Keratinocyte (primary cell): Measurements from ENCODE around the gene GPC5. TPM values are rescaled to one million over a fixed set of nuclear protein-coding genes. Genes with fewer than 3 reads are reported as not detected.

ENCODE experiments used
- DNase-seq: peaks from one replicate; pipeline ENCODE4 v3.0.0-alpha.2; 2011; ENCODE audit warnings: low read depth, missing footprints, low spot score
- FAIRE-seq: peaks from 2 replicates; lab custom pipeline; 2011; peaks lifted over from hg19 to GRCh38; lab: Jason Lieb, UNC
- H2AFZ ChIP-seq: 2 replicates; pipeline ENCODE4 v1.6.0; 2012; ENCODE audit warnings: low read length, control low read depth, inconsistent platforms; ENCODE audit not compliant: control insufficient read depth
- H3K27ac ChIP-seq: 2 replicates; pipeline ENCODE4 v1.5.1; 2011; ENCODE audit warnings: low read length; ENCODE audit not compliant: control insufficient read depth, insufficient read depth
- H3K27me3 ChIP-seq: 3 replicates; pipeline ENCODE4 v1.6.0; 2011; ENCODE audit warnings: low read length; ENCODE audit not compliant: control insufficient read depth, insufficient read depth; ENCODE audit errors: extremely low read depth
- H3K36me3 ChIP-seq, 2 experiments: 2 replicates in 1 of 2; 3 replicates in 1 of 2; pipeline ENCODE4 v1.5.1; 2011; ENCODE audit warnings: low read length in 2 of 2, mild to moderate bottlenecking in 1 of 2; ENCODE audit not compliant: control insufficient read depth in 2 of 2, insufficient read depth in 2 of 2; ENCODE audit errors: extremely low read depth in 1 of 2
- H3K4me1 ChIP-seq: 3 replicates; pipeline ENCODE4 v1.5.1; 2011; ENCODE audit warnings: low read length; ENCODE audit not compliant: control insufficient read depth, insufficient read depth; ENCODE audit errors: extremely low read depth
- H3K4me2 ChIP-seq: 3 replicates; pipeline ENCODE4 v1.6.0; 2011; ENCODE audit warnings: low read depth, low read length; ENCODE audit not compliant: control insufficient read depth, insufficient read depth; ENCODE audit errors: extremely low read depth
- H3K4me3 ChIP-seq, 3 experiments: fragments of 200-600 bp in 1 of 3; sonication (generic) in 1 of 3; 2 replicates in 2 of 3; 3 replicates in 1 of 3; pipeline ENCODE4 v1.5.1; 2011 to 2016; ENCODE audit warnings: low read length in 3 of 3, mild to moderate bottlenecking in 3 of 3, control low read depth in 2 of 3, inconsistent platforms in 1 of 3, low read depth in 1 of 3, mixed read lengths in 1 of 3, mixed run types in 1 of 3, moderate library complexity in 1 of 3; ENCODE audit not compliant: control insufficient read depth in 2 of 3, insufficient read depth in 2 of 3; ENCODE audit errors: extremely low read depth in 1 of 3
- H3K79me2 ChIP-seq: 2 replicates; pipeline ENCODE4 v1.6.0; 2012; ENCODE audit warnings: low read length; ENCODE audit not compliant: control insufficient read depth, insufficient read depth
- H3K9ac ChIP-seq: 3 replicates; pipeline ENCODE4 v1.6.0; 2011; ENCODE audit warnings: low read length; ENCODE audit not compliant: control insufficient read depth, insufficient read depth; ENCODE audit errors: extremely low read depth
- H3K9me1 ChIP-seq: 3 replicates; pipeline ENCODE4 v1.6.0; 2011; ENCODE audit warnings: low read length; ENCODE audit not compliant: control insufficient read depth, insufficient read depth; ENCODE audit errors: extremely low read depth
- H3K9me3 ChIP-seq: 2 replicates; pipeline ENCODE4 v1.5.1; 2012; ENCODE audit warnings: low read depth, low read length; ENCODE audit not compliant: control insufficient read depth
- H4K20me1 ChIP-seq: 3 replicates; pipeline ENCODE4 v1.6.0; 2011; ENCODE audit warnings: low read length; ENCODE audit not compliant: control insufficient read depth, insufficient read depth; ENCODE audit errors: extremely low read depth
- EZH2 ChIP-seq: IDR thresholded peaks from one replicate; pipeline ENCODE4 v1.6.1; 2012; ENCODE audit warnings: inconsistent platforms, mild to moderate bottlenecking, low read length, moderate library complexity
- dilution Hi-C: fragments of 300-500 bp; cut with MboI; formaldehyde crosslinking; loops from one replicate; pipeline ENCODE4 v1.7.0; 2020; ENCODE audit warnings: low sequenced_read_pairs; ENCODE audit not compliant: extremely low pct_ligation_motif_present
- polyA plus RNA-seq, 5 experiments: library from polyadenylated mRNA; depleted of rRNA in 3 of 5; stranded (reverse) in 3 of 5; stranded (forward) in 1 of 5; unstranded in 1 of 5; fragments of >200 nt; gene quantifications; 1 replicate in 1 of 5; 2 replicates in 3 of 5; 3 replicates in 1 of 5; pipeline versions ENCODE4 v1.2.1 to v1.2.3, GENCODE V29; 2011 to 2012; ENCODE audit warnings: missing spikeins in 2 of 5, low read depth in 1 of 5, low replicate concordance in 1 of 5
- TF ChIP-seq, protein P1 (sequence below), 3 experiments: IDR thresholded peaks in 1 of 3; conservative IDR thresholded peaks in 1 of 3; optimal IDR thresholded peaks in 1 of 3; 2 replicates in 2 of 3; 3 replicates in 1 of 3; pipeline versions ENCODE3 to v1.5.1; 2011; ENCODE audit warnings: low read length in 3 of 3, mild to moderate bottlenecking in 3 of 3, moderate library complexity in 2 of 3, control low read depth in 1 of 3, inconsistent platforms in 1 of 3; ENCODE audit not compliant: insufficient read depth in 2 of 3; ENCODE audit errors: extremely low read depth in 1 of 3

Gene GPC5
- polyA plus RNA-seq, 1 donor (not counting 4 experiments of a cell fraction or from before 2014, with no cell fraction given), result 0.10 TPM

GRCh38 chr13:92038905-92039304 lies 640.5 kb downstream of the GPC5 start:
- DNase-seq (no peak), FAIRE-seq (no peak)
- Histone ChIP-seq H4K20me1 (no peaks in the 10 kb centered on the region), H3K9me3 (no peaks in the 10 kb centered on the region), H3K36me3 (no peaks in the 10 kb centered on the region), H3K79me2 (no peaks in the 10 kb centered on the region), H3K9ac (no peak overlapping the region), H3K27ac (no peak overlapping the region), H3K4me1 (no peaks in the 10 kb centered on the region), H3K27me3 (no peaks in the 10 kb centered on the region), H3K4me2 (no peak overlapping the region), H3K9me1 (no peaks in the 10 kb centered on the region), H3K4me3 (no peak overlapping the region), H2AFZ (no peak overlapping the region)
- dilution Hi-C loops, result no loop called here
- TF ChIP-seq EZH2, result no peak
- TF ChIP-seq, protein P1, sequence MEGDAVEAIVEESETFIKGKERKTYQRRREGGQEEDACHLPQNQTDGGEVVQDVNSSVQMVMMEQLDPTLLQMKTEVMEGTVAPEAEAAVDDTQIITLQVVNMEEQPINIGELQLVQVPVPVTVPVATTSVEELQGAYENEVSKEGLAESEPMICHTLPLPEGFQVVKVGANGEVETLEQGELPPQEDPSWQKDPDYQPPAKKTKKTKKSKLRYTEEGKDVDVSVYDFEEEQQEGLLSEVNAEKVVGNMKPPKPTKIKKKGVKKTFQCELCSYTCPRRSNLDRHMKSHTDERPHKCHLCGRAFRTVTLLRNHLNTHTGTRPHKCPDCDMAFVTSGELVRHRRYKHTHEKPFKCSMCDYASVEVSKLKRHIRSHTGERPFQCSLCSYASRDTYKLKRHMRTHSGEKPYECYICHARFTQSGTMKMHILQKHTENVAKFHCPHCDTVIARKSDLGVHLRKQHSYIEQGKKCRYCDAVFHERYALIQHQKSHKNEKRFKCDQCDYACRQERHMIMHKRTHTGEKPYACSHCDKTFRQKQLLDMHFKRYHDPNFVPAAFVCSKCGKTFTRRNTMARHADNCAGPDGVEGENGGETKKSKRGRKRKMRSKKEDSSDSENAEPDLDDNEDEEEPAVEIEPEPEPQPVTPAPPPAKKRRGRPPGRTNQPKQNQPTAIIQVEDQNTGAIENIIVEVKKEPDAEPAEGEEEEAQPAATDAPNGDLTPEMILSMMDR (optimal IDR thresholded peaks at IDR 0.05 in 1 of 3, IDR thresholded peaks at IDR 0.05 in 1 of 3, conservative IDR thresholded peaks at IDR 0.05 in 1 of 3; ENCODE audit: extremely low read depth in 1 of 3, insufficient read depth in 2 of 3, low read length in 3 of 3), result no peak

- Histone ChIP-seq H3K27ac (no peak overlapping the region), H3K9ac (no peak overlapping the region), H2AFZ (no peak overlapping the region), H3K4me3 (no peak overlapping the region), H3K9me3 (no peaks in the 10 kb centered on the region), H3K27me3 (no peaks in the 10 kb centered on the region), H3K36me3 (no peaks in the 10 kb centered on the region), H4K20me1 (no peaks in the 10 kb centered on the region), H3K4me2 (no peak overlapping the region), H3K4me1 (no peaks in the 10 kb centered on the region), H3K79me2 (no peaks in the 10 kb centered on the region), H3K9me1 (no peaks in the 10 kb centered on the region)
- dilution Hi-C loops, result no loop called here
- DNase-seq (no peak), FAIRE-seq (no peak)
- TF ChIP-seq EZH2, result no peak
- TF ChIP-seq, protein P1 (optimal IDR thresholded peaks at IDR 0.05 in 1 of 3, IDR thresholded peaks at IDR 0.05 in 1 of 3, conservative IDR thresholded peaks at IDR 0.05 in 1 of 3; ENCODE audit: extremely low read depth in 1 of 3, insufficient read depth in 2 of 3, low read length in 3 of 3), result no peak
These were observed 644.1 kb downstream of the GPC5 start for GRCh38 chr13:92042522-92042921.
